CD4-positive, alpha-beta T cell treated with Interleukin-12 subunit alpha and Interleukin-12 subunit beta, for 1 hour (primary cell): ENCODE results near the gene SAMD10.
"Not testable (repeated sequence)": the region's sequence is repeated elsewhere in the genome, so short reads cannot be mapped to it uniquely, and the experiment has no call there.

Source experiments
- DNase-seq: peaks from one replicate; pipeline ENCODE4 v3.0.0-alpha.2; 2020

The SAMD10 gene

DNA sequence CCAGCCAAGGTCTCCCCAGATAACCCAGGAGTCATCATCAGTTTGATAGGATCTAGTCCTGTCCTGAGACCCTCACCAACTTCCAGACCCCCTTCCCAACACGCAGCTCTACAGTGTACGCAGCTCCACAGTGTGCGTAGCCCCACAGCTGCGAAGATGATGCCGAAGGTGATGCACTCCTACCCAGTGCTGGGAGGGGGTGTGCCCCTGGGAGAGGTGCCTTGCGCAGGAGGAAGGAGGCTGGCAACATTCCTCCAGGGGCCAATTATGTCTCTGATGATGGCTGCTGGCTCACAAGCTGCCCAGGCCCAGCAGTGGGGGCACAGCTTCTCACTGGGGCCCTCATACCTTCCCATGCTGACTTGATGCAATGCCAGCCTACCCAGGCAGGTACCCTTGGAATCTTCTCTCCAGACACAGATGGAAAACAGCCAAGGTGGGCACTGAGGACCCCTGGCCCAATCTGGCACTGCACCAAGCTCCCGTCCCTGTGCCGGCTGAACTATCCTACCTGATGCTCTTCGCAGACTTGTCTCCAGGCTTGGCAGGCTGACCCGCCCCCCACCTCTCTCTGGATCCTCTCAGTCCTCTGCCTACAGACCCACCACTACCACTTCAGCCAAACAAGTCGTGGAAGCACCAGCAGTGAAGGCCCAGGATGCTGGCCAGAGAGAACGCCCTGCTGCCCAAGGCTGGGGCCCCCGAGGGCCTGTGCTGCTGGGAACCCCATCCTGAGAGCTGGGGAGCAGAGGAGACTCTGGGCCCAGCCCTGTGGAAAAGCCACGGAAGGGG is 11.1 kb downstream of the SAMD10 start:
- no peak for DNase-seq

DNA sequence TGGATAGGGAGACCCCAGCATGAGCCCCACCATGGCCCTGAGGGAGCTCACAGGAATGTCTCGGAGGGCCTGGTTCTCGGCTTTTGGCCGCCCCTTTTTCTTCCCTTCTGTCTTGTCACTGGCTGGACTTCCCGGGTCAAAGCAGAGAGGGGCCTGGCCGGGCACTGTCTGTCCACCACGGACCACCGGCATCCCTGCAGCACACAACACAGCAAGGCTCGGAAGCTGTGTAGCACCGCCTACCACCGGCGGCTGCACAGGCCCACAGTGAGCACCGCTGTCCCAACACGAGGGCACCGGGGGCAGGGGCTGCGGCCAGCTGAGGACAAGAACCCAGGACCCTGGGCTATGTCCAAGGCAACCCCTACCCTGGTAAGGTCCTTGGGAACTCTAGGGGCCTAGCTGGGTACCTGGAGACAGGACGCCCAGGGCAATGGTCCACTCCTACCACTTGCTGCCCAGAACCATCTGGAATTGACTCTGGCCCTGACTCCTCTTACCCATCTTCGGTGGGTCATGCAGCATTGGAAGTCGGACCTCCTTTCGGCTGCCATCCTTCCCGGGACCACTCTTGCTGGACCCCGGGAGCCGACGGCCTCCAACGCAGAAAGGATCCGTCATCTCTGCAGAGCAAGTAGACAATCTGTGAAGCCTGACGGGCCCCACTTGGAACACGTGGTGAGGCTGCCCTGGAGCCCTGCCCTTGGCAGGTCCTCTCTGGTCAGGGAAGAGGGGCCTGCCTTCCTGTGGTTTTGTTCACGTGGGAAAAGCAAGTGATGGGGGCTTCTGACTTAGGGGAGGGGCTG is 11.9 kb downstream of the SAMD10 start:
- no peak for DNase-seq

DNA sequence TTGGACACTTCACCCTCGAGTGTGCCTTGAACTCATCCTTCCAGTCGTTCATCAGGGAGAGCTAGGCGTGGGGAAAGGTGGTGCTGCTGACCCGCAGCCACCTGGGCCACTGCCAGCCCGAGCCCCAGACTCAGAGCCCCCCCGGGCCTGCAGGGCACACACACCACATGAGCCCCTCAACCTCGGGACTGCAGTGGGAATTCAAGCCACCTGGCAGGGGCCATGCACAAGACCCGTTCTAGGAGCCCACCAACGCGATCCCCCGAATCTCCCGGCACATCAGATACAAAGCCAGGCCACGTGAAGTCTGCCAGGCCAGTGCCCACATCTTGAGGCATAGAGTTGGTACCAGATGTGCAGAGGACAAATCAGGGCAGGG is 12.5 kb downstream of the SAMD10 start:
- DNase-seq: no peak

DNA sequence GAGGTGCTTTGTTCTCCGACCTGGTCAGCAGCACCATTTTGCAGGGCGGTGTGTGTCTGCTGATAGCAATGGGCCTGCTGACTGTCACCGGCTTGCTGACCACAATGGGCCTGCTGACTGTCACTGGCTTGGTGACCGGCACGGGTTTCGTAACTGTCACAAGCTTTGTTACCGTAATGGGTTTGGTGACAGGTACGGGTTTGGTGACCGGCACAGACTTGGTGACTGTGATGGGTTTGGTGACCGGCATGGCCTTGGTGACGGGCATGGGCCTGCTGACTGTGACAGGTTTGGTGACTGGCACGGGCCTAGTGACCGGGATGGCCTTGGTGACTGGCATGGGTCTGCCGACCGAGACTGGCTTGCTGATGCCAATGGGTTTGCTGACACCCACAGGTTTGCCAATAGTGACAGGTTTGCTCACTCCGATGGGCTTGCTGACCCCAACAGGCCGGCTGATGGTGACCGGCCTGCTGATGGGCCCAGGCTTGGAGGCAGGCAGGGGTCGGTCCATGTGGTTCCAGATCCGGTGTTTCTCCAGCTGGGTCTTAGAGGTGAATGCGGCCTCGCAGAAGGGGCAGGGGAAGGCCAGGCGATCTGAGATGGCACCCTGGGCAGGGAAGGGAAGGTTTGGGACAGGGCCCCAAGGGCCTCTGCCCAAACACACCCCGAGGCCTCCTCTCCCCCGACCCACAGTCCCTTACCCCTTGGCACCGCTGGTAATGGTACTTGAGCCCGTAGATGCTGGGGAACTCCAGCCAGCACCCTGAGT is 13.1 kb downstream of the SAMD10 start:
- no peak for DNase-seq

DNA sequence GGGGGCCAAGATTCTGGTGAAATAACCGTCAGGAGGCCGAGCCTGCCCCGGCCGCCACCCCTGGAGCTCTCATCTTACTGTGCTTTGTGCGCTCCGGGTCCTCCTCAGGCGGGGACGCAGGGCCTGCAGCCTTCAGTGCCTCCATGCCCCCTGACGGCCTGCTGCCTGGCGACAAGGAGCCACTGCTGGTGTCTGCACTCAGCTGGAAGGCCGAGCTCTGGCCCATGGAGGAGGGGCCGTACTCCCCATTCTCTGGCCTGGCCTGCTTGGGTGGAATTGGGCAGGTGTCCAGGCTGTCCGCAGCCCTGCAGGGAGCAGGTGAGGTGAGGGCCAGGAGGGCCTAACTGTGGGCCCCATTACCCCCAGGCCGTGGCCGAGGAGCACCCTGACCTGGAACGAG is 15.0 kb downstream of the SAMD10 start:
- DNase-seq: no peak

DNA sequence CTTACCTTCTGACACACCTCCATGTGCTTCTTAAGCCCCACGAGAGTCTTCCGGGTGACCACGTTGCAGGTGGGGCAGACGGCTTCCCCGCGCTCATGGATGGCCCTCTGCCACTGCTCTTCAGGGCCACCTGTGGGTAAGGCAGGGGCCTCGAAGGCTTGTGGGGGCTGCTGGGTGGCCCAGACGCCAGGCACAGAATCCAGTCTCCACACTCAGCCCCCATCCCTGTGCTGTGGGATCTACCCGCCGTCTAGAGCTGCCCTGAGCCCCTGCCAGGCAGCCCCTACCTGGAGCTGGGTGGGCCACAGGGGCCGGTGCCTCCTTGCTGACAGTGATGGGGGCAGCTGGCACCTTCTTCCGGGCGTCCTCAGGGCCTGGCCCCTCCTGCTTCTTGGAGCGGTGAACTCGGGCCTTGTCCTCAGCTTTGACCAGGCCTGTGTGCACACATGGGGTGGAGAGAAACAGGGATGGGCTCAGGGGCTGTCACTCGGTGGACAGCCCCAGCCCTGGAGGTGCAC is 15.6 kb downstream of the SAMD10 start:
- no peak for DNase-seq

DNA sequence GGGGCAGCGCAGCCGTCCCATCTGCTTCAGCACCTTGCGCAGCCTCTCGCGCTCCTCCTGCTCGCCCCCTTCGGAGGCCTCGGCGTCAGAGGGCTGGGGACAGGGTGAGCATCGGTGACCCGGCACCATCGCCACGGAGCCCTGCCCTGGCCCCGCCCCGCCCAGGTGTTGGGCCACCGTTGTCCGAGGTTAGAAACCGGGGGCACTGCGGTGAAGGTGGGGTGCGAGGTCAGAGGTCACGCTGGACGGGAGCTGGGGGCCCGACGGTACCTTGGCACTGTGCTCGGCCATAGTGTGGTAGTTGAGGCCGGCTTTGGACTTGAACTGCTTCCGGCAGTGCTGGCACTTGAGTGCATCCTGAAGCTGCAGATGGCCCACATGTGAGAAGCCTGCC is 16.1 kb downstream of the SAMD10 start:
- no peak for DNase-seq

DNA sequence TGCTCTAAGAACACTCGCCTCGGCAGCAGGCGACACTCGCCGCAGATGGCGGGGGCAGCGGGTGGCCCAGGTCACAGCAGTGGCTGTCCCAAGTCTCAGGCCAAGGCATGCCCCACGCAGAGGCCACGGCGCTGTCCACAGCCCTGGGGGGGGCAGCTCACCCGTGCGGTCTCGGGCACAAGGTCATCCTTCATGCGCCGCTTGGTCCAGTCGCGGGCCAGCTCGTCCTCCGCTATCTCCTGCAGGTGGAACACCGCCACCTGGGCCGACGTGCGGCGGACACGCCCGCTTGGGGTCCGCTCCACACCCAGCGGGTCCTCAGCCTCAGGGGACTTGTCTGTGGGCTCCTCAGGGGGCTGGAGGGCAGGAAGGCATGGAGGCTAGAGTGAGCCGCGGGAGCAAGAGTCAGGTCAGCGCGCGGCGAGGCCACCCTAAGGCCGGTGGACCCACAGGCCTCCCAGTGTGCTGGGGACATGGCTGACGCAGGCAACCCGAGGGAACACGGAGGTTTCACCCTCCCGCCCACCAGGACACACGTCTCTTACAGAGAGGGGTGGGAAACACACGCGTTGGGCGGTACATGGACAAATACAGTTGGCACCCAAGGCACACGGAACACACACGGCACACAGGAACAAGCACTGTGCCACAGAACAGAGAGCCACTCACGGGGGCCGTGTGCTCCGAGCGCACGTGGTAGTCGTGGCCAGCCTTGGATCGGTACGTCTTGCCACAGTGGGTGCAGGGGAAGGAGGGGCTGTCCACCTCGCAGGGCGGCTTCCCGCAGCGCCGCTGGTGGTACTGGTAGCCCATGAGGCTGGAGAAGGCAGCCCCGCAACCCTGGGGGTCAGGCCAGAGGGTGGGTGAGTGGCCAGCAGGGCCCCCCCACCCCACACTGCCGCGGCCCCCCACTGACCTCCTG is 16.8 kb downstream of the SAMD10 start:
- no peak for DNase-seq

DNA sequence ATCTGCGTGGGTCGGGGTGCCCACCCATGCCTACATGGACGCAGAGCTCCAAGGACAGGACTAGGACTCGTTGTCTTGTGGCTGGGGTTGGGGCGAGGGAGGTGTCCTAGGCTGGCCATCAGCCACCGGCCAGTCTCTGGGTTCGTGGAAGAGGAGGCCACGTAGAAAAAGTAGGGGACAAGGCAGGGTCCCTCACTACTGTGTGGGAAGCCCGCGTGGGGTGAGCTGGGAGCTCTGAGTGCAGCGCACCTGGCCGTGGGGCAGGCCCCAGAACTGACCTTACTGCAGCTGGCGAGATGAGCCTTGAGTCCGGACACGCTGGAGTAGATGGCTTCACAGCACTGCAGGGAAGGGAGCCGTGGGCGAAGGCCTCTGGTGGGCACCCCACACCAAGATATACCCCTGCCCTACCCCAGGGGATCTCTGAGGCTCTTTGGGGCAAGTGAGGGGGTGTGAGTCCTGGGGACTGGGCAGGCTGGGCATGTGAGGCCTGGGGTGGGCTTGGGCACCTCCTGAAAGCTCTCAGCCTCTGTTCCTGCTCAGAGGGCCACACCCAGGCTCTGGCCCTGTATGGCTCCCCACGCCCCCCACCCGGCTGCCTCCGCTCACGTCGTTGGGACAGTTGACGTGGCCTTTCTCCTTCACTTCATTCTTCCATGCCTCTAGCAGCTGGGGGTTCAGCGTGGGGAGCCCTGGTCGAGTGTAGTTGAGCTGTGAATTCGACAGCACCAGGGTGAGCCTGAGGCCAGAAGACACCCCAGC is 17.6 kb downstream of the SAMD10 start:
- DNase-seq: no peak

DNA sequence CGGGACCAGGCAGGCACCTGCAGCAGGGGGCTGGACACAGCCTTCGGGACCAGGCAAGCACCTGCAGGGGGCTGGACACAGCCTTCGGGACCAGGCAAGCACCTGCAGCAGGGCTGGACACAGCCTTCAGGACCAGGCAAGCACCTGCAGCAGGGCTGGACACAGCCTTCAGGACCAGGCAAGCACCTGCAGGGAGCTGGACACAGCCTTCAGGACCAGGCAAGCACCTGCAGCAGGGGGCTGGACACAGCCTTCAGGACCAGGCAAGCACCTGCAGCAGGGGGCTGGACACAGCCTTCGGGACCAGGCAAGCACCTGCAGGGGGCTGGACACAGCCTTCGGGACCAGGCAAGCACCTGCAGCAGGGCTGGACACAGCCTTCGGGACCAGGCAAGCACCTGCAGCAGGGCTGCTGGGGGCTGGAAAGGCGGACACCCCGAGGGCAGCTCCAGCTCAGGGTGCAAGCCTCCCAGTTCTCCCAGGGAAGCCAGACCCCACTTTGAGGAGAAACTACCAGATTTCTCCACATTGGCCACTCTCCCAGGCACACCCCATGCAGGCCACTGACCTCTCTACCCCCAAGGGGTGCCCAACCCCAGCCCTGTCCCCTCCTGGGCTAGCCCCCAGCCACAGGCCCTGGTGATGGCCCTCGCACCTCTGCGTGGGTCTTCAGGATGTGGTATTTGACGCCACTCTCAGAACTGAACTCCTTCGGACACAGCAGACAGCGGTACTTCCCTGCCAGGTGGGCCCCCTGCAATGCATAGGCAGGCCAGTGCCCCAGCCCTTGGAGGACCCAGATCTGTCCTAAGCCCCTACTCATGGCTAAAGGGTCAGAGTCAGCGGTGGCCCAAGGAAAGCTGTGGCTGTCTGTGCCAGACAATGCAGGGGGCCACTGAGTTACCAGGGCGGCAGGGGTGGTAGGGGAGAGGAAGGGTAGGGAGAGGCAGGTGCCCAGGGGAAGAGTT is 18.5 kb downstream of the SAMD10 start:
- DNase-seq: not testable (repeated sequence)

DNA sequence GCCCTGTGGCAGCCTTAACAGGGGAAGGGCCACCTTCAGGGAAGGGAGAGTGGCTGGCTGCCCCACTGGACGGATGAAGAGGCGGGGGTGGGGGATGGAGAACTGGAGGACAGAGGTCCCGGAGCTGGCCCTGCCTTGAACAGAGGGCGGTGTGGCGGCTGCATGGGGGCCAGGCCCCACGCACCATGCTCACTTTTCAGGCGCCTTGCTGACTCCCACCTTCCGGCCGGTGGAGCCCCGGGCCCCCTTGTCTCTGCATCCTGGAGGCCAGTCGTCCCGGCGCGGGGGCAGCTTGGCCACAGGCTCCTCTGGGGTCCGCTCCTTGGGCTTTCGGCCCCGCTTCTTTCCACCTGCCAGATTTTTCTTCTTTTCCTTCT is 19.8 kb downstream of the SAMD10 start:
- no peak for DNase-seq

DNA sequence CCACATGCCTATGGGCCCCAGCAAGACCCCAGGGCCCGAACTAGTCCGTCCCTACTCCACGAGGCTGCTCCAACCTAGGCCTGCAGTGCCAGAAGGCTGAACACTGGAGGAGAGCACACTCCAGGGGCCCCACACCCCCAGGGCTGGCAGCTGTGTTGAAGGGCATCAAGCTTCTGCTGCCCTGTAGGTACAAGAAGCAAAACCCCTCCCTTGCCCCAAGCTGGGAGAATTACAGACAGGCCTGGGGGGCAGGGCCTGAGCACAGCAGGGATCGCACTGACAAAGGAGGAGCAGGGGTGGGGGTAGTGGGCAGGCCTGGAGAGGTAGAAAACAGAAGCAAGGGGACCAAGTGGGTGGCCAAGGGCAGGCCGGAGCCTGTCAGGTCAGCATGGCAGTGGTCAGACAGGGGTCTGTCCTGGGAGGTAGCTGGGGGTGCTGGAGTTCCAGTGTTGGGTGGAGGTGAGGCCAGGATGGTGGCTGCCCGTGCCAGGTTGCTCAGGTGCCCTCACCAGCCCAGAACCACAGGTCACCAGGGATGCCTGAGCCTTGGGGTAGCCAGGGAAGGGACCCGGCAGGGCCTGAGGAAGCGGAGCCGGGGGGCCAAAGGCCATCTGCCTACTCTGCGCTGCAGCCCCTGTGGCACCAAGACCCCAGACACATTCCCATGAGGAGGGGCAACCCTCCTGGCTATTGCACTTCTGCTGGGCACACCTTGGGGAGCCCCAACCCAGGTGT is 20.3 kb downstream of the SAMD10 start:
- DNase-seq: no peak

DNA sequence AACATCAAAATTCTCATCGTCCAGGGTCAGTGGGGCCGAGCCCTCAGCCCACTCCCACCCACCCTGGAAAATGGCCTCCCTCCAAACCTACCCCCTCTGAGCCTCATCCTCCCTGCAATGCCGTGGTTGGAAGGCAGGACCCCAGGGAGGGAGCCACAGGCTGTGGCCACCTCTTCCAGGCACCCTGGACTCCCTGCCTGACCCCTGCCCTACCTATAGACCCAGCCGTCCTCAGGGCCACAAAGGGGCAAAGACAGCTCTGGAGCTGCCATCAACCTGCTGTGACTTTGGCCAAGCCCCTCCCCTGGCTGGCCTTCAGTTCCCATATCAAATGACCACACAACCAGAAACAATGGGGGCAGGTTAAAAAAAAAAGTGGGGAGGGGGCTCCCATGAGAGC is 21.0 kb downstream of the SAMD10 start:
- no peak for DNase-seq

DNA sequence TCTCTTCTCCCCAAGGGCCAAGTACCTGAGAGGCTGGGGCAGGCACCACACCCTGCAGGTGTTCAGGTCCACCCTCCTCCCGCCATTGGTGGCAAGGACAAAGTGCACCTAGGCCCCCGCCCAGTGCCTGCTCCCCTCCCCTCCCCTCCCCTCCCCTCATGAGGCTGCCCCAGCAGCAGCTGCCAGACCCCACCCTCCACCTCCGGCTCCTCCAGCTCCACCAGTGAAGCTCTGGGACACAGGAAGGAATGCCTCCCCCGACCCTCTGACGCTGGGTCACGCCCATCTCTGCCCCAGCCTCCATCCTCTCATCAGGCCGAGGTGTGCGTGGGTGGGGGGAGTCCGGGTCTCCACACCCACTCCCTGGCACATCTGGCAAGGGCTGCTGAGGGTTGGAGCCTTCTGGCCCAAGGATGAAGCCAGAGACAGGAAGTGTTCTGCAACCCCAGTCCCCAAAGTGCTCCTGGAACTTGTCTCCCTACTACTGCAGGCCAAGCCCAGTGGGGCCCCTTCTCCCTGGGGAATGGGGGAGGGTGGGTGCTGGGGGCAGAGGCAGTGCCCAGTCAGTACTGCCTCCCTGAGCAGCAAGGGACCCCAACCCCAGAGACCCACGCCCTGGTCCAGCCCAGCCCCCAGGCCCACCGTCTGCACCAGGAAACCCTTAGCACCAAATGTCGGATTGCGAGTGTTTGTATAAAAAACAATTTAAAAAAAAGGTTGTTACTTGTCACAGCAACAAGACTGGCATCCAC is 21.6 kb downstream of the SAMD10 start:
- DNase-seq: peak; percentile 9

DNA sequence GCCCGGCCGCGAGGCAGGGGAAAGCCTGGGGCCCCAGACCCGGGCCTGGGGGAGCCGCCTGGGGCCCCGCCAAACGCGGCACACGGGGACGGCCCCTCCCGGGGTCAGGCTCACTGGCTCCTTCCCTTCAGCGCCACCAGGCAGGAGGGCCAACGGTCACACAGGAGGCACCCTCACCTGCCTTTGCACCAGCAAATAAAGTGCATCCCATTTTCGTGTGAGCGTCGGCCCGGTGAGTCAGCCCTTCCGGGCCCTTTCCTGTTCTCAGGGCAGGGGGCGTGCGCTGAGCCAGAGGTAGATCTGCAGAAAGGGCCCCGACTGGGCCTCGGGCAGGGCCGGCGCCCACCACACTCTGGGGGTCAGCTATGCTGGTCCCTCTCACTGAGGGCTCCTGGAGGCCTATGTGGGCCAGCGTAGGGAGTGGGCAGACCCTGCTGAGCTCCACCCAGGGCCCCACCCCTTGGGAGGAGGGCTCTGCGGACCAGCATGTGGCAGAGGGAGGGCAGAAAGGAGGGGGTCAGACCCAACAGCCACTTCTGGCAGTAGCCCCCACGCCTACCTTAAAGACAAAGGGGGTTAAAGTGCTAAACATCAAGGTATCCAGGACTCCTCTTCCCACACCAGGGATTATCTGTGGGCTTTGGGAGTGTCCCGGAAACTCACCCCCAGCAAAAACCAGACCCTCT is 22.3 kb downstream of the SAMD10 start:
- peak; percentile 58 for DNase-seq

DNA sequence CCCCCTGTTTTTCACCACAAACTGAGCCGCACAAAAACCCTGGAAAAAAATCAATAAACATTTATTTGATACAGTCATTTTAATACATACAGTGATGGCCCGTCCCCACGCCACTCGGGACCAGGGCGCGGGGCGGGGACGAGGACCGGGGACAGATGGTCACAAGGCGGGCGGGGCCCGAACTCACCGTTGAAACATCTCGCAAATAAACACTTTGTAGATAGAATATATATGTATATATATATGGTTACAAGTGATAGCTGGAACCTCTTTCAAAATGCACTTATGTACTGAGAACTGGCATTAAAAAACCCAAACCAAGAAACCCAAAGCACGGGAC is 22.8 kb downstream of the SAMD10 start:
- no peak for DNase-seq

DNA sequence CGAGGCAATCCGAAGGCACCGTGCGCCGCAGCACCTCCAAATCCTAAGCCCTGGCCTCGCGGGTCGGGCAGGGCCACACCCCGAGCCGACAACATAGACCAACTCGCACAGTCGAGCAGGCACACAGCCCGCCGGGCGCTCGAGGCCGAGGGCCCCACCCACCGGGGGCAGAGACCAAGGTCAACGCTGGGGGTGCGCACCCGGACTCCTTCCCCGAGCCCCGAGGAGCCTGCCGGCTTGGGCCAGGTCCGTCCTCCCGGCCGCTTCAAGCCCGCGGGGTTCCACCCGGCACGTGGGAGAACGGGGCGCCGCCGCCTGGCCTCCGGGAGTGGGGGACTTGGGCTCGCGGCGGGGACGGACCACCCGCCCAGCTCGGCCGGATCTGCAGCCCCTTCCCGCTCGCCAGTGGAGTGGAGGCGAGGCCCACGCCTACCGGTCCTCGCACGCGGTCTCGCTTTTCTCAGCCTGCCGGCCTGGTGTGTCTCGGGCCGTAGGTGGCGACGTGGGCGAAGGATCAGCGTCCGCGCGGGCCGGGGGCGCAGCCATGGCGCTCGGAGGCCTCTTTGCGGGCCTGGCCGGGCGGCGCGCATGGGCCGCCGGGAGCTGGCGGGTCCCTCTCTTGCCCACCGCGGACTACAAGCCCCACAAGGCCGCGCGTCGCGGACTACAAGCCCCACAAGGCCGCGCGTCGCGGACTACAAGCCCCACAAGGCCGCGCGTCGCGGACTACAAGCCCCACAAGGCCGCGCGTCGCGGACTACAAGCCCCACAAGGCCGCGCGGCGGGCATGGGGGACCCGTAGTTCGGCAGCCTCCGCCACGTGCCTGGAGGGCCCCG is 23.4 kb downstream of the SAMD10 start, which contains the start of gene UCKL1:
UCKL1 (minus strand) TSS at position 590 of the 837 bp plus-strand sequence; CDS start at position 546, 44 bp downstream.
- DNase-seq: peak; percentile 91
